GM21825 (cell line): ENCODE results near the gene AGFG2.

Experiments used
- ATAC-seq: cut with Tn5 transposase; IDR thresholded peaks from one replicate; pipeline ENCODE4 v1.9.1; 2021; ENCODE audit warnings: mild to moderate bottlenecking, moderate library complexity; ENCODE audit not compliant: unreplicated experiment

AGFG2 gene

DNA sequence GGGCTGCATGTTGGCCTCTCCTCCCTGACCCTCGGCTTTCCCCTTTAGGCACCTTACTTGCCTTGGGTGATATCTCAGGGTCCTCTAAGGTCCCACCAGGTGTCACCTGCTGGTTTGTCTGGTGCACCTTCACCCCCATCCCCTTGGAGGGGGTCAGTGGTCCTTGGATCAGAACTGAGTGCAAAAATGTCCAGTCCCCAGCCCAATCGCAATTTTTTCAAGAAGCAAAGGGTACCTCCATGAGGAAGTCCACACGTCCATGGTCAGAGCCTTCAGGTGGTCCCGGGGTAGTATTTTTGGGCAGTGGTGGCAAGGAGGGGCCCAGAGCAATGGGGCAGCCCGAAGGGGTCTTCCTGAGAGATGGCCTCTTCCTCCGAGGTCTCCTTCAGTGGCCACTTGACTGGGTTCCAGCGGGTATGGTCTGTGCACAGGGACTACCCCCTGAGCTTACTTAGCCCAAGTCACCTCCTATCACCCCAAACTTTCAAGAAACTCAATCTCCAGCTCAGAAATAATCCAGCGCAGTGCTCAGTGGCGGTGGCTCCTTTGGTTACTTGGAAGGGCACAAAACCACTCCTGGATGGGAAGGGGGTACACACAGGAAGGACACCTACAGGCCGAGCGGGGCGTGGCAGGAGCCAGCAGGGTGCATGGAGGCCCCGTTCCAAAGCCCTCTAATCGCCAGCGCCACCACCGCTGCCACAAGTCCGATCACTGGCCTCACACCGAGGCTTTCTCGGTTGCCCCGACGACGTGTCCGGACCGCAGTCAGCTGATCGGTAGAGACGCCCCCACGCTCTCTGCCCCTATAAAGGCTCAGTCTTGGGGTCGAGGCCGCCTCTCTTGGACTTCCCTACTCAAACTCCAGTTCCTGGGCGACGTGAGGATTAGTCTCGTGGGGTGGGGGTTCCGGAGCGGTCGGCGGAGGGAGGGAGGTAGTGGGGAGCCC, 30.2 kb downstream of the AGFG2 start:
- no peak for ATAC-seq

DNA sequence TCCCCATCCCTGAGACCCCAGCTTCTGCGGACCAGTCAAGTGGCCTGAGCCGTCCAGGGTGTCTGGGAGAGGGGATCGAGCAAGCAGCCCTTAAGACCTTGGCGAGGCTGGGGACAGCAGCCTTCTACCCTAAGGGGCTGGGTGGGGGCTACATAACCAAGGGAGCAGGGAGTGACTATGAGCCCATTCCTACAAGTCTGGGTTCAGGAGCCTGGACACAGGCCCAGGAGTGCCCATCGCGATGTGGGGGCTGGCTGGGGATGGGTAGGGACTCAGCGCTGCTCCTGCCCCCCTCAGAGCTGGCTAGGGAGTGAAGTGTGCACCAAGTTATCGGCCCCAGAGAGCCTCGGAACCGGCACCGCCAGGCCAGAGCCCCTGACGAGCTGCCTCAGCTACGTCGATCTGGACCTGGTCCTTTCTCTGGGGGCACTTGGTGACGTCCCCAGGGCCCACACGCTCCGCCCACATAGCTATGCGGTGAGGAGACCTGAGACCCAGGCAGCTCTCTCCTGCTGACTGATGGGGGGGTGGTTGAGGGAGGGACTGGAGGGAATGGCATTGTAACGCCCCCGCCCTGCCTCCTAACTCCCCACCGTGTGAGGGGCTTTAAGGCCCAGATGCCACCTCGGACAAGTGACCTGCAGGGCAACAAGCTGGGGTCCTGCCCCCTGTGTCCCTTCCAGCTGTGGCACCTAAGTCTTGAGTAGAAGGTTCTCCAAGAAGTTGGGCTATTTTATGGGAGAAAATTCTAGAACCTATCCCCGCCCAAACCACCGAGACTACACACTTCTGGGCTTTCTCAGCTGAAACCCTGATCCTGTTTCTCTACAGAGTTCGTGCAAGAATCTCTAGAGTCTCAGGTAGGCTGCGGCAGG, 32.2 kb downstream of the AGFG2 start:
- ATAC-seq = no peak

DNA sequence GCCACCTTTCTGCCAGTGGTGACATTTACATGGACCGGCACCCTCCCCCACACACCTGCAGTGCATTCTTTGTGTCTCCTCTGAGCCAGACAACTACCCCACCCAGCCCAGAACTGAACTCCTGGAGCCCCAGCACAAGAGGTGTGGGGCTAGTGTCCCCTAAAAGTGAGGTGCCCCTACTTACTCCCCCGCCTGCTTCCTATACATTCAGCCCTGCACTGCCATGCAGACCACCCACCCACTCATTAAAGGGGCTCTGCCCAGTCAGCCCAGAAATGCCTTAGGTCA, 32.8 kb downstream of the AGFG2 start:
- no peak for ATAC-seq

DNA sequence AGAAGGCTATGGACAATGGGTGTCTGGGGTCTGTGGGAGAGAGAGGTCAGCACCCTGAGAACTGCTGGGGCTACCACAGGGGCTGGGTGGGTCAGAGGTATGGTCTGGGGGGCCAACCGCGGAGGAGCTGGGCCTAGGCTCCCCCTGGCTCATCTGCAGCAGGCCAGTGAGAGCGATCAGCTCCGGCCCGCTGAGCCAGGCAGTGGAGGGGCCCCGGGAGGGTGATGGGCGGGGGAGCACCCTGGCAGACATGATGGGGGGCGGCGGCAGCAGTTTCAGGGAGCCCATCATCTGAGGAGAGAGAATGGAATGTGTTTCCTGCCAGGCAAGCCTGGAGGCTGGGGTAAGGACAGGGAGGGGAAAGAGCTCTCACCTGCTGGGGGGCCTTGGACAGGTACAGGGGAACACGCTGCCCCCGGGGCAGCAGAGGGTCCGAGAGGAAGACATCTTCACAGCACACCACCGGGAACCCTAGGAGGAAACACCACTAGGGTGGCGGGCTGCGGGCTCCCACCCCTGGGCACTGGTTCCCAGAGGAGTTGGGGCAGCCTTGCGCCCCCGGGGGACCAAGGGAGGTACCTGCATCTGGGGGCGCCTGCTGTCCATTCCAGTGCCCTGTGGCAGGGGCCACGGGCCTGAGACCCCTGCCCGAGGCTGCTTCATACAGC, 33.4 kb downstream of the AGFG2 start:
- ATAC-seq = no peak

DNA sequence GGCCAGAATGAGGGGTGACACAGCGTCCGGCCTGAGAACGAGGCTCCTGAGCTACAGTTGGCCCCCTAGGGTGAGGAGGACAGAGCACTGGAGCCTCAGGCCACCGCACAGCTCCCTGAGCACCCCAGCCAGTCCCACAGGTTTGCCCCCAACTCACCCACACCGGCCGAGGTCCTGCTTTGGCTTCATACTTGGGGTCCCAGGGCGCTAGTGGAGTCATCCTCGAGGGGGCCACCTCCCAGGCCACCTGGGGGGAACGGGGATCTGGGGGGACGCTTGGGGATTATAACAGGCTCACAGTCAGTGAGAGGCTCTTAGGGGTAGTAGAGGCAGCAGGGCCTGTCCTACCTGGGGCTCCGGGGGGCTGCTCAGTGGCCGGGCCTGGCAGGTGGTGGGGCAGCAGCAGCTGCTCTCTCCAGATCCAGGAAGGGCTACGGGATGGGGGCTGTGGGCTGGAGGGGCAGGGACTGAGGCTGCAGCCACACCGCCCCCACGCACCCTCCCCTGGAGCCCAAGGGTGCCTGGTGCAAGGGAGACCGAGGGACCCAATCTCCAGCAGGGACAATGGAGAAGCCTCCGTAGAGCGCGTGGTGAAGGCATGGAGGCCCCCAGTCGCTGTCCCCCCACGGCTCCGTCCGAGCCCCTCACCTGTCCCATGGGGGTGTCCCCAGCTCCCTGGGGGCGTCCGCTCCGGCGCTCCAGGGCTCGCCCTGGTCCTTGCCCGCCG, 34.1 kb downstream of the AGFG2 start:
- no peak for ATAC-seq

DNA sequence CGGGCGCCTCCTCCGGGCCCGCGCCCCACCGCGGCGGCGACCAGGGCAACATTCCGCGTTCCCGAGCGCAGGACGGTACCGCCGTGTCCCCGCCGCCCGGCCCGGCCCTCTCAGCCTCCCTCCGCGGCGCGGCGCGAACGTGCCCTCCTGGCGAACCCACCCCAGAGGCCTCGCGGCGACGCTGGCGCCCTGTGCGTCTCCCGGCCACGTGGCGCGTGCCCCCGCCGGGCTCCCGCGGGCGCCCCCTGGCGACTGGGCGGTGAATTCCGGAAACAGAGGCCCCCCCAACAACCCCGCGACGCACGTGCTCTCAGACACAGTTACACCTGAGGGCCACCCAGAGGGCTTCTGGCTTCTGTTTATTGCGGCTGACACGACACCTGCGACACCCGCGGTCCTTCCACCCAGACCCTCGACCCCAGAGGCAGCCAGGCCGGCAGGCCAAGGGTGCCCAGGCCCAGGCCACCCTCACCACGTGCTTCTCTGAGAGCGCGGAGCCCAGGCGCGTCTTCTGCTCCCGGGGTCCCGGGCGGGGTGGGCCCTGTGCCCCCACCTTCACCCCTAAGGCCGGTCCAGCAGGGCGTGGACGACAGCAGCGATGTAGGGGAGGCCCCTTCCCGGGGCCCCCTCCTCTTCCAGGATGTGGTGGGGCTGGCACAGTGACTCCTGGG, 34.8 kb downstream of the AGFG2 start, which contains the start of gene SAP25:
Gene SAP25 (minus strand): TSS at position 210 of the 671 bp plus-strand sequence. CDS start 158 bp downstream, at position 52.
- ATAC-seq = no peak

DNA sequence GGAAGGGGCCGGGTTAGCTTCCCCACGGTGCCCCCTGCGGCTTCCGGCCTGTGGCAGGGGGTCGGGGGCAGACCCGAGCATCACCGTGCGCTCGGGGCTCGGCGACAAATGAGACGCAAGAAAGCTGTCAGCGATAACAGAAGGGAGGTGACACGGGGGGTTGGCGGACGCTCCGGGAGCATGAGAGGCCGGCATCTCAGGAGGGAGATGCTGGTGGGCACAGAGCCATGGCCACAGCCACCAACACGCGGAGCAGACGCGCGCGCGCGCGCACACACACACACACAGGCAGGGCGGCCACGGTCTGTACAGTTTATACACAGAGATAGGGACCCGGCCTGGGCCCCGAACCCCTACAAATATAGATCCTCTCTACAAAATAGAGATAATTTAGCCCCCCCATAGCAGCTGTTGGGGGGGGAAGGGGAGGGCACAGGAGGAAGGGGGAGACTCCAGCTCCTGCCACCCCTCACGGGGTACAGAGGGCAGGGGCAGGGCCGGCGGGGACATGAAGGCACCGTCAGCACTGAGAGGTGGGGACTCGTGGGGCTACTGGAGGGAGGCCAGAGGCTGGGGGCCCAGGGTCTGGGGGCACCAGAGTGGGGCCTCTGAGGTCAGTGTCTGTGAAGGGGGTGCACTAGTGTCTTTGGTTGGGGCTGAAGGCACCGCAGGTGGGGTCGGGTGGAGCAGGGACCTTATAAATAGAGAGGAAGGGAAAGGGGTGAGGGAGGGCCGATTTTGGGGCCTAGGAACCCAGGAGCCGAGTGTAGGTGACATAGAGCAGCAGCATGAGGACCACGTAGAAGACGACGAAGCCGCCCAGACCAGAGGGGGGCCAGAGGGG, 35.6 kb downstream of the AGFG2 start:
- ATAC-seq = no peak

DNA sequence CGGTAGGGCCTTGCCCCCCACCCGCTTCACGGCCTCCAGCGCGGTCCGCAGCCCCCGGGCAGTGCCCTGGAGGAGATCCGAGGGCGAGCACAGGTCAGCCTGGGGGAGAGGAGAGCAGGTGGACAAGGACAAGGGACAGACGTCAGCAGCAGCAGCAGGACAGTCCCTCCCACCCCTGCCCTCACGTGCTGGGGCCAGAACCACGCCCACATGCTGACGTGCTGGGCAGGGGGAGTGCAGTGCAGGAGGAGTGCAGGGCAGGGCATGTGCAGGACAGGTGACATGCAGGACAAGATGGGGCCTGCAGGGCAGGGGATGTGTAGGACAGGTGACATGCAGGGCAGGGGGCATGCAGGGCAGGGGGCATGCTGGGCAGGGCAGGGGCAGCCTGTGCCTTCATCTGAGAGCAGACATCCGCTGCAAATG, 36.2 kb downstream of the AGFG2 start:
- no peak for ATAC-seq

DNA sequence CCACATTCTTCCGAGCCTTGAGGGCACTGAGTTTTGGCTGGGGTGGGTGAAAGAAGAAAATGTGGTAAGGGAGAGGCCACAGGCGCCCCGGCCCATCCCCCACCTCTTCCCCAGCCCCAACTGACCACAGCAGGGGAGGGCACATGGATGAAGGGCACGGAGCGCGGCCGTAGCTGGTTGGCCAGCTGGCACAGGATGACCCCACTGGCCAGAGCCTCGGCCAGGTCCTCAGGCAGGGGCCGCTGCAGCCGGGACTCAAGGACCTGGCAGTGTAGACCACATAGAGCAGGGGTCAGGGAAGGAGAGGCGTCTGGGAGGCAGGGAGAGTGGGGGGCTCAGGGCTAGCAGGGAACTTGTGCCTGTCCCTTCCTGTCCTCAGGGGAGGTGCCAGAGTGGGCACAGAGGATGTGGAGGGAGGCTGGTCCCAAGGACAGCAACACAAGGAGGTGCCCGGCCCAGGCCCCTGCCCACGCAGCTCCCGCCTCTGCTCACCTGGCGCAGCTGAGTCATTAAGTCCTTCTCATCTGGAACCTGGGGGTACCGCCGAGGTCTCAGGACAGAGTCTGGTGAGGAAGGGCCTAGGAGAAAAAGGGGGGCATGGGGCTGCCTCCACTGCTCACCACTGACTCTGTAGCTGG, 36.9 kb downstream of the AGFG2 start:
- ATAC-seq = no peak

DNA sequence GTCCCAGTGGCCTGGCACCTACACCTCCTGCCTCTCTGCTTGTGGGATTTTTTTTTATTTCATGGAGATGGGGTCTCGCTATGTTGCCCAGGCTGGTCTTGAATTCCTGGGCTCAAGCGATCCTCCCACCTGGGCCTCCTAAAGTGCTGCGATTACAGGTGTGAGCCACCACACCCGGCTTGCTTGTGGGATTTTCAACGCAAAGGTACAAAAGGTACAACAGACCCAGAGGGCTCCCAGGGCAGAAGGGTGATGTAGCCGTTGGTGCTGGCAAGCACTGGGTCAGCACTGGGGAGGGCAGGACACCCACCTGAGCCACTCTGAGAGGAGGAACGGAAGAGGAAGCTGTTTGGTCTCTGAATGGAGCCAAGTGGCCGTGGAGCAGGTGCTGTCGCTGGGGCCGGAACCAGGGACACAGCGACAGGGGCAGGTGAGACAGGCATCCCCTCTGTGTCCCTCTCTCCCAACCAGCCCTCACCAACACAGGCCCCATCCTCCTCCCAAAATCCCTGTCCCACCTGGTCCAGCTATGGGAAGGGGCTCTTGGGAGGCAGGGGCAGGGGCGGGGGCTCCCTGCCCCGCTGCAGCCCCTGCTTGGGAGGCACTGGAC, 37.5 kb downstream of the AGFG2 start:
- no peak for ATAC-seq

DNA sequence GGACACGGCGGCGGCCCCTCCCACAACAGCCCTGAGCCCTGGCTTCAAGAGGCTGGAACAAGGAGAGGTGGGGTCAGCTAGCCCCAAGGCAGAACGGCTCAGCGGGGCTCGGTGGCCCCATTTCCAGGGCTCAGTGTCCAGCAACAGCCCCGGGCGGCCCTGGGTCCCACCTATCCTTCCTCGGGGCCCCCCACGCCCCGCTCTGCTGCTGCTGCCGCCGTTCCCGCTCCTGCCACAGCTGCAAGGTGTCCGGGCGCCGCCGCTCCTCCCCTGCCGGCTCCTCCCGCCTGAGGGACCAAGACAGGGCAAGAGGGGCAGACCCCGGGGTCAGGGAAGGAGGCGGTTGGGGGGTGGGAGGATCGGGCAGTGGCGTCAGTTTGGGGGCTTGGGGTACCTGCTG, 38.1 kb downstream of the AGFG2 start:
- no peak for ATAC-seq

DNA sequence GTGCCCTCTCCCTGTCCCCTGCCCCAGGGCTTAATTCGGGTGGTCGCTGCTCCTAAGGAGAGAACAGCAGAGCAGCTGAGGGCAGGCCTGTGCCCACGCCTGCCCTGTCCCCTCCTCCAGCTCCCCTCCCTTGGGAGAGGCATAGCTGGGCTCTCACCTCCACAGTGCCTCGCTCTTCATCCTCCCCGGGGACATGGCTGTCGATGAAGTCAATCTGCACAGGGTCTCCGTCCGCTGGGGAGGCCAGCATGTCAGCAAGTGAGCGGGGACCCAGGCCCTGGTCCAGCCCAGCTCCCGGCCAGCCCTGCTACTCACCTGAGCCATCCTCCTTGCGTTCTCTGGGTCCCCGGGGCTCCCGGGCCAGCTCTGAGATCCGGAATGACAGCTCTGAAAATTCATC, 38.5 kb downstream of the AGFG2 start:
- ATAC-seq = no peak

DNA sequence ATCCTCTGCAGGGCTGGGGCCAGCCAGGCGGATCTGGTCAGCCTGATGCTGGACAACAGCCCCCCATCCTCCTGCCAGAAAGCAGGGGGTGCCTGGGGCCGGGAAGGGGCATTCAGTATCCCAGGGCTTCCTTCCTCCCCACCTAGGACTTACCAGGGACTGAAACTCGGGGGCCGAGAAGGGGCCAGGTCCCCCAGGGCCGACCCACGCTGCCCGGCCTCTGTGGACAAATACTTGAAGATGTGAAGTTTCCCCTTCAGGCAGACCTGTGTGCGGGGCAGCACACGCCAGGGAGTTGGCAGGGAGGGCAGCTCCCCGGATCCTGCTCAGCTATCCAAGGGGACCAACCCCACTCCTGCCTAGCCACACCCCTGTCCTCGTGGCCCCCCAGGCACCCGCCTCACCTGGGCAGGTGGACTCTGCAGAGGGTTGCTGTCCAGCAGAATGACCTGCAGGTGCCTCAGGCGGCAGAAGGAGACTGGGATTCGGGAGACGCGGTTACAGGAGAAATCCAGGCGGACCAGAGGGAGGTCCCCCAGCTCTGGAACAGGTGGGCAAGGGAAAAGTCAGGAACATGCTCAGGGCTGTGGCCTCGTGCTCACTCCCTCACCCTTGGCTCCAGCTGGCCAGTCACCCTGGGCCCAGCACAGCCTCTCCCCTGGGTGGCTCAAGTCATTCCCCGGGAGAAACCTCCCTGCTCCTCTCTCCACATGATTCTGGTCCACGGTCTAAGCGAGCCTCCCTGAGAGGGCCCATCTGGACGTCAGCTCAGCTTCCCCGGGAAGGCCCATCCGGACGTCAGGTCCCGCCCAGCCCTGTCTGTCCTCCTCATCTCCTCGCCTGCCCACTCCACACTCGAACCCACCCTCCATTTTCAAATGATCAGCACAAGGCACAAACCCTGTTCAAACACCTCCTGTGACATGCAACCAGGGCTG, 39.5 kb downstream of the AGFG2 start:
- ATAC-seq = no peak

DNA sequence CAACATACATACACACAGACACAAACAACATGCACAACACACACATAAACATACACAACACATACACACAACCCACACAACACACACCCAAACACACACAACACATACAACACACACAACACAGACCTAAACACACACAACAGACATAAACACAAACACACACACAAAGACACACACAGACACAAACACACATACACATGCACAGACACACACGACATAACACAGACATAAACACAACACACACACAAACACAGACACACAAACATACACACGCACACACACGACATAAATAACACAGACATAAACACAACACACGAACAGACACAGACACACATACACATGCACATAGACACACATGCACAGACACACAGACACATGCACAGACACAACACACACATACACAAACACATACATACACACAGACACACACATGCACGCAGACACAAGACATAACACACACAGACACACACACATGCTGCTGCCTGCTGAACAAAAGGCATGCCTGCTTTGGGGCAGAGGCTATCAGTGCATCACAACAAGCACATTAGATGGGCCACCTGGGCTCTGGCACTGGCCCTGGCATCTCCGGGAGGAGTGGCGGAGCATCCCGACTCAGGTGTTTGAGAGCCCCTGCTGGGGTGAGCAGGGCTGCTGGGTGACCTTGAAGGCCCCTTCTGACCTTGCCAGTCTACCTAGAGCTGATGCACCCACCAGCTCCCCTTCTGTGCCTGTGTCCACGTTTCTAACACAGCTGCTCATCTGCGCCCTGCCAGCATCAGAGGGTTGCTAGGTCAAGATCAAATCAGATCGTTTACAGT, 41.7 kb downstream of the AGFG2 start:
- no peak for ATAC-seq

DNA sequence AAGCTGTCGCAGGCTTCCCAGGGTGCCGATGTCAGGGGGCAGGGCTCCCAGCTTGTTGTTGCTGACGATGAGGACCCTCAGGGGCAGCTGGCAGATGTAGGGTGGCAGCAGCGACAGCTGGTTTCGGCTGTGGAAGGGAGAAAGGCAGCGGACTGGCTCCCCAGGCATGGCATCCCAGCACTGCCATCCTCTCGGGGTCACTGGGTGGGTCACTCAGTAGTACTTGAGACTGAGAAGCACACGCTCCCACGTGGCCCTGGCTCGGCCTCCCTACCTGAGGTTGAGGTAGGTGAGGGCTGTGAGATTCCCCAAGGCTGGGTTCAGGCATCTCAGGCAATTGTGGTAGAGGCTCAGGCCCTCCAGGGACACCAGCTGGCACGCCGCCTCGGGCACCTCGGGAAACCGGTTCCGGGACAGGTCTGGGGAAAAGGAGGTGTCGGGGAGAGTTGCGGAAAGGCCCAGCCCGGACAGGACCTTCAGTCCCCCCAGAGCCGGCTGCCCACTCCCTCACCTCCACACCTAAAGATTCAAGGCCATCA, 43.1 kb downstream of the AGFG2 start:
- no peak for ATAC-seq

DNA sequence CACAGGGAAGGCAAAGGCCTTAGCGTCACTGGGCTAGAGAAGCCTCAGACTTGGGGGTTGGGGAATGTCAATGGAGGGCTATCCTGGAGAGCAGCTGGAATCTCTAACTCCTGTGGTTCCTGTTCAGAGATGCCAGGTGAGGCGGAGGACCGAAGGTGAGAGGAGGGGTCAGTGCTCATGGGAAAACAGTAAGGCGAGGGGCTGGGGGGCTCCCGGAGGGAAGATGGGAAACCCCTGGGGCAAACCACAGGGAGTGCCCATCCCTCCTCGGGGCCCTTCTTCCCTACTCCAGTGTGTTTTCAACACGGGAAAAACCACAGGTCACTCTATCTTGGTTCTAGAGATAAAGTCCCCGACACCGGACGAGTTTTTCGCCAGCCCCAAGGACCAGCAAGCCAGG, 43.6 kb downstream of the AGFG2 start:
- no peak for ATAC-seq
